Liver (tissue), 9 donors: ENCODE data around the gene DNAH2. TPM values are rescaled to one million over a fixed set of nuclear protein-coding genes. Genes with fewer than 3 reads are reported as not detected.

Experiments
- DNase-seq: peaks from one replicate; pipeline ENCODE4 v3.0.0-alpha.2; 2017; ENCODE audit warnings: low spot score
- H3K27ac ChIP-seq, 2 donors: one replicate each; pipeline ENCODE4 v1.7.0; 2013; ENCODE audit warnings: inconsistent platforms in 2 of 2, low read length in 2 of 2, control low read depth in 1 of 2, low read depth in 1 of 2, mild to moderate bottlenecking in 1 of 2
- H3K27me3 ChIP-seq, 4 donors: one replicate each; pipeline versions ENCODE4 v1.6.1 to v1.7.0; 2013; ENCODE audit warnings: low read length in 3 of 4, inconsistent platforms in 1 of 4, mild to moderate bottlenecking in 1 of 4, moderate library complexity in 1 of 4; ENCODE audit not compliant: control insufficient read depth in 4 of 4, insufficient read depth in 4 of 4
- H3K36me3 ChIP-seq, 4 donors: one replicate each; pipeline versions ENCODE4 v1.6.1 to v1.7.0; 2013; ENCODE audit warnings: low read length in 3 of 4, mild to moderate bottlenecking in 3 of 4, low read depth in 1 of 4, moderate library complexity in 1 of 4; ENCODE audit not compliant: control insufficient read depth in 4 of 4, insufficient read depth in 3 of 4
- H3K4me1 ChIP-seq, 4 donors: one replicate each; pipeline versions ENCODE4 v1.6.1 to v1.7.0; 2013; ENCODE audit warnings: low read length in 3 of 4, mild to moderate bottlenecking in 3 of 4, moderate library complexity in 1 of 4; ENCODE audit not compliant: control insufficient read depth in 4 of 4, insufficient read depth in 4 of 4
- H3K4me3 ChIP-seq, 3 donors: one replicate each; pipeline versions ENCODE4 v1.6.1 to v1.7.0; 2013; ENCODE audit warnings: low read length in 3 of 3, control low read depth in 1 of 3, low read depth in 1 of 3, mild to moderate bottlenecking in 1 of 3
- H3K9ac ChIP-seq, 2 donors: one replicate each; pipeline ENCODE4 v1.7.0; 2013; ENCODE audit warnings: low read length in 2 of 2, mild to moderate bottlenecking in 2 of 2, moderate library complexity in 2 of 2, control low read depth in 1 of 2, low read depth in 1 of 2
- H3K9me3 ChIP-seq, 4 donors: one replicate each; pipeline versions ENCODE4 v1.6.1 to v1.7.0; 2013; ENCODE audit warnings: low read length in 3 of 4; ENCODE audit not compliant: control insufficient read depth in 4 of 4
- FOXA2 ChIP-seq: IDR thresholded peaks from 2 replicates; pipeline ENCODE4 v1.6.1; 2016; ENCODE audit warnings: antibody characterized with exemption
- GABPA ChIP-seq, 2 donors: IDR thresholded peaks in 1 of 2; conservative IDR thresholded peaks in 1 of 2; 2 replicates each; pipeline ENCODE4 v1.6.1; 2016; ENCODE audit warnings: antibody characterized with exemption in 2 of 2, mild to moderate bottlenecking in 1 of 2, moderate library complexity in 1 of 2
- HNF4G ChIP-seq: IDR thresholded peaks from 2 replicates; pipeline ENCODE4 v1.6.1; 2016; ENCODE audit warnings: antibody characterized with exemption
- JUND ChIP-seq, 2 donors: IDR thresholded peaks; 2 replicates each; pipeline ENCODE4 v1.6.1; 2016; ENCODE audit warnings: antibody characterized with exemption in 2 of 2
- RAD21 ChIP-seq, 2 donors: IDR thresholded peaks; 2 replicates each; pipeline ENCODE4 v1.6.1; 2016; ENCODE audit warnings: antibody characterized with exemption in 2 of 2, mild to moderate bottlenecking in 2 of 2
- SP1 ChIP-seq: IDR thresholded peaks from 2 replicates; pipeline ENCODE4 v1.6.1; 2018; ENCODE audit warnings: antibody characterized with exemption, mild to moderate bottlenecking
- TAF1 ChIP-seq: conservative IDR thresholded peaks from 2 replicates; pipeline ENCODE4 v1.6.1; 2016; ENCODE audit warnings: antibody characterized with exemption, mild to moderate bottlenecking
- ZBTB33 ChIP-seq: IDR thresholded peaks from 2 replicates; pipeline ENCODE4 v1.6.1; 2016; ENCODE audit warnings: antibody characterized with exemption
- WGBS: extraction: QIAGEN DNeasy Blood & Tissue Kit; methylation state at CpG from one replicate; pipeline ENCODE4 v1.1.7; 2013; 5-methylcytosine and 5-hydroxymethylcytosine counted together
- polyA plus RNA-seq, 2 donors: library from polyadenylated mRNA; stranded (reverse) in 1 of 2; unstranded in 1 of 2; fragments of 200-250 nt in 1 of 2; fragments of >200 nt in 1 of 2; fragmentation: Nextera tagmentation in 1 of 2; extraction: Ambion mirVana in 1 of 2; gene quantifications; one replicate each; pipeline versions ENCODE4 v1.2.1 to v1.2.3, GENCODE V29; 2013 to 2015
- total RNA-seq, 2 donors: library from RNA; depleted of rRNA; stranded (reverse); fragments of >200 nt; gene quantifications; one replicate each; pipeline ENCODE4 v1.2.3, GENCODE V29; 2014
- TF ChIP-seq, protein P1 (sequence below): IDR thresholded peaks from 2 replicates; pipeline ENCODE4 v1.6.1; 2016; ENCODE audit warnings: antibody characterized with exemption
- TF ChIP-seq, protein P2 (sequence below): IDR thresholded peaks from 2 replicates; pipeline ENCODE4 v1.6.1; 2016; ENCODE audit warnings: antibody characterized with exemption
- TF ChIP-seq, protein P3 (sequence below): IDR thresholded peaks from 2 replicates; pipeline ENCODE4 v1.6.1; 2016; ENCODE audit warnings: antibody characterized with exemption, mild to moderate bottlenecking
- donor health status: healthy.
- donor health status: healthy.
- donor health status: healthy.
- donor health status: healthy.
- donor health status: healthy.

DNAH2 gene
- total and polyA plus RNA-seq, 4 donors: under 0.01 to 0.25 (median 0.05) TPM

- H3K36me3 ChIP-seq: no peaks in the 10 kb centered on the region
- DNase-seq: no peak
- H3K4me1 ChIP-seq: no peaks in the 10 kb centered on the region
- H3K27me3 ChIP-seq: no peaks in the 10 kb centered on the region
- TF ChIP-seq, protein P1, sequence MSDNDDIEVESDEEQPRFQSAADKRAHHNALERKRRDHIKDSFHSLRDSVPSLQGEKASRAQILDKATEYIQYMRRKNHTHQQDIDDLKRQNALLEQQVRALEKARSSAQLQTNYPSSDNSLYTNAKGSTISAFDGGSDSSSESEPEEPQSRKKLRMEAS: no peak
- TF ChIP-seq GABPA (IDR thresholded peaks at IDR 0.05 in 1 of 2, conservative IDR thresholded peaks at IDR 0.05 in 1 of 2): no peak
- TF ChIP-seq, protein P2, sequence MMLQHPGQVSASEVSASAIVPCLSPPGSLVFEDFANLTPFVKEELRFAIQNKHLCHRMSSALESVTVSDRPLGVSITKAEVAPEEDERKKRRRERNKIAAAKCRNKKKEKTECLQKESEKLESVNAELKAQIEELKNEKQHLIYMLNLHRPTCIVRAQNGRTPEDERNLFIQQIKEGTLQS: no peak
- TF ChIP-seq TAF1: no peak
- no peak for TF ChIP-seq SP1
- TF ChIP-seq HNF4G: no peak
- TF ChIP-seq, protein P3, sequence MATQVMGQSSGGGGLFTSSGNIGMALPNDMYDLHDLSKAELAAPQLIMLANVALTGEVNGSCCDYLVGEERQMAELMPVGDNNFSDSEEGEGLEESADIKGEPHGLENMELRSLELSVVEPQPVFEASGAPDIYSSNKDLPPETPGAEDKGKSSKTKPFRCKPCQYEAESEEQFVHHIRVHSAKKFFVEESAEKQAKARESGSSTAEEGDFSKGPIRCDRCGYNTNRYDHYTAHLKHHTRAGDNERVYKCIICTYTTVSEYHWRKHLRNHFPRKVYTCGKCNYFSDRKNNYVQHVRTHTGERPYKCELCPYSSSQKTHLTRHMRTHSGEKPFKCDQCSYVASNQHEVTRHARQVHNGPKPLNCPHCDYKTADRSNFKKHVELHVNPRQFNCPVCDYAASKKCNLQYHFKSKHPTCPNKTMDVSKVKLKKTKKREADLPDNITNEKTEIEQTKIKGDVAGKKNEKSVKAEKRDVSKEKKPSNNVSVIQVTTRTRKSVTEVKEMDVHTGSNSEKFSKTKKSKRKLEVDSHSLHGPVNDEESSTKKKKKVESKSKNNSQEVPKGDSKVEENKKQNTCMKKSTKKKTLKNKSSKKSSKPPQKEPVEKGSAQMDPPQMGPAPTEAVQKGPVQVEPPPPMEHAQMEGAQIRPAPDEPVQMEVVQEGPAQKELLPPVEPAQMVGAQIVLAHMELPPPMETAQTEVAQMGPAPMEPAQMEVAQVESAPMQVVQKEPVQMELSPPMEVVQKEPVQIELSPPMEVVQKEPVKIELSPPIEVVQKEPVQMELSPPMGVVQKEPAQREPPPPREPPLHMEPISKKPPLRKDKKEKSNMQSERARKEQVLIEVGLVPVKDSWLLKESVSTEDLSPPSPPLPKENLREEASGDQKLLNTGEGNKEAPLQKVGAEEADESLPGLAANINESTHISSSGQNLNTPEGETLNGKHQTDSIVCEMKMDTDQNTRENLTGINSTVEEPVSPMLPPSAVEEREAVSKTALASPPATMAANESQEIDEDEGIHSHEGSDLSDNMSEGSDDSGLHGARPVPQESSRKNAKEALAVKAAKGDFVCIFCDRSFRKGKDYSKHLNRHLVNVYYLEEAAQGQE: no peak
- no peak for TF ChIP-seq RAD21 (IDR thresholded peaks at IDR 0.05)
- TF ChIP-seq FOXA2: no peak
- TF ChIP-seq ZBTB33: no peak
- H3K9ac ChIP-seq: no peak overlapping the region
- no peak overlapping the region for H3K4me3 ChIP-seq
- 90% methylated on average over 5 of the region's 5 CpGs for WGBS
- no peaks in the 10 kb centered on the region for H3K9me3 ChIP-seq
- no peak overlapping the region for H3K27ac ChIP-seq
These were observed 97.4 kb downstream of the DNAH2 start for GRCh38 chr17:7814969-7815368.

DNA sequence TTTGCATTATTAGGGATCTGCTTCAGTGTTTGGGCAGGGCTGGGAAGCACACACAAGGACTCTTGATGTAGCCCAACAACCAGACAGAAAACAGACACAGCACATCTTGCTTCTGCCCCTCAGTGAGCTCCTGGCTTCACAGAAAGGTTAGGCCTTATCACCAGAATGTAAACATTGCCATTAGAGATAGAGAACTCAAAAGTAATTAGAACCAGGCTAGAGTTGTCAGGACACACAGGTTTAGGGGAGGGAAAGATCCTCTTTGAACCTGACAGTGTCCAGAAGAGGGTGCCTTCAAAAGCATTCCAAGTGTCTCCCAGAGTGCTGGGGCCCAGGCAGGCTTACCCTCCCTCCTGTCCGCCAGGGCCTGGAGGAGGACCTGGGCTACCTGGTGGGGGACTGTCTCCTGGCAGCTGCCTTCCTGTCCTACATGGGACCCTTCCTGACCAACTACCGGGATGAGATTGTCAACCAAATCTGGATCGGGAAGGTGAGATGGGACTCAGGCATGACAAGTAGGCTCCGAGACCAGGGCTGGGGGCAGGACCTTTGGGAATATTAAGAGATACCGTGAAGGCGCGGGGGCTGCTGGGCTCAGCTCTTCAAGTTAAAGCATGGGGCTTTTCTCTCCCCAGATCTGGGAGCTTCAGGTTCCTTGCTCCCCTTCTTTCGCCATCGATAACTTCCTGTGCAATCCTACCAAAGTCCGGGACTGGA lies 99.5 kb downstream of the DNAH2 start:
- Histone ChIP-seq H3K36me3 (no peaks in the 10 kb centered on the region), H3K27ac (no peak overlapping the region), H3K4me3 (no peak overlapping the region), H3K9me3 (no peaks in the 10 kb centered on the region), H3K27me3 (no peaks in the 10 kb centered on the region), H3K4me1 (no peaks in the 10 kb centered on the region), H3K9ac (no peak overlapping the region)
- 71% methylated on average over 10 of the region's 10 CpGs for WGBS
- no peak for DNase-seq
- TF ChIP-seq JUND (IDR thresholded peaks at IDR 0.05): no peak
- TF ChIP-seq, protein P1: no peak

DNA sequence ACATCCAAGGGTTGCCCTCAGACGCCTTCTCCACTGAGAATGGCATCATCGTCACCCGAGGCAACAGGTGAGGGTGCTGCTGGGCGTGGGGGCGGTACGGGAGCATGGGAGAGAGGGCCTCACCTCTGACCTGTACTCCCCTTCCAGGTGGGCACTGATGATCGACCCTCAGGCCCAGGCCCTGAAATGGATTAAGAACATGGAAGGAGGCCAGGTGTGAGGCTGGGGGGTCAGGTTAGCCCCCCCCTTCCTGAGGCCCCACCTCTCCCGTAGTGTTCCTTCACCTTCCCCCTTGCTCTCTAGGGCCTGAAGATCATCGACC lies 100.1 kb downstream of the DNAH2 start:
- H3K4me3 ChIP-seq: no peak overlapping the region
- TF ChIP-seq, protein P1: no peak
- no peak overlapping the region for H3K27ac ChIP-seq
- no peaks in the 10 kb centered on the region for H3K27me3 ChIP-seq
- no peaks in the 10 kb centered on the region for H3K9me3 ChIP-seq
- no peak overlapping the region for H3K9ac ChIP-seq
- no peaks in the 10 kb centered on the region for H3K4me1 ChIP-seq
- WGBS: 81% methylated on average over 9 of the region's 9 CpGs
- no peak for DNase-seq
- H3K36me3 ChIP-seq: no peaks in the 10 kb centered on the region
